ENCODE data around the gene SOX9.

SOX9 gene

GRCh38 chr17:72151565-72152386 is 31.0 kb downstream of the SOX9 start:
- Mint-ChIP-seq H3K4me1 (ENCODE audit: low read depth) (no peaks in the 10 kb centered on the region), H3K27ac (no peak overlapping the region), H3K9me3 (peaks cover 3% of the 10 kb centered on the region), H3K27me3 (no peaks in the 10 kb centered on the region), H3K4me3 (no peak overlapping the region), H3K36me3 (ENCODE audit: low read depth) (no peaks in the 10 kb centered on the region)

GRCh38 chr17:72152387-72152929 is 31.6 kb downstream of the SOX9 start:
- Mint-ChIP-seq H3K27ac (no peak overlapping the region), H3K9me3 (peaks cover 3% of the 10 kb centered on the region), H3K4me3 (no peak overlapping the region), H3K27me3 (no peaks in the 10 kb centered on the region), H3K36me3 (ENCODE audit: low read depth) (no peaks in the 10 kb centered on the region), H3K4me1 (ENCODE audit: low read depth) (no peaks in the 10 kb centered on the region)

- Mint-ChIP-seq H3K9me3 (peaks cover 16% of the 10 kb centered on the region), H3K4me3 (no peak overlapping the region), H3K4me1 (ENCODE audit: low read depth) (no peaks in the 10 kb centered on the region), H3K36me3 (ENCODE audit: low read depth) (no peaks in the 10 kb centered on the region), H3K27me3 (no peaks in the 10 kb centered on the region), H3K27ac (no peak overlapping the region)
These were observed 38.4 kb downstream of the SOX9 start for GRCh38 chr17:72158895-72159885.

GRCh38 chr17:72162569-72162968 is 41.7 kb downstream of the SOX9 start:
- no peaks in the 10 kb centered on the region for H3K36me3 Mint-ChIP-seq (ENCODE audit: low read depth)
- H3K9me3 Mint-ChIP-seq: peaks cover 16% of the 10 kb centered on the region

GRCh38 chr17:72163474-72163873 is 42.7 kb downstream of the SOX9 start:
- no peaks in the 10 kb centered on the region for H3K36me3 Mint-ChIP-seq (ENCODE audit: low read depth)
- no peaks in the 10 kb centered on the region for H3K27me3 Mint-ChIP-seq
- H3K4me1 Mint-ChIP-seq (ENCODE audit: low read depth): no peaks in the 10 kb centered on the region
- H3K9me3 Mint-ChIP-seq: peaks cover 19% of the 10 kb centered on the region
- H3K27ac Mint-ChIP-seq: no peak overlapping the region
- no peak overlapping the region for H3K4me3 Mint-ChIP-seq

More at GRCh38 chr17:72162569-72162968, 41.7 kb downstream of the SOX9 start:
- Mint-ChIP-seq H3K27me3 (no peaks in the 10 kb centered on the region), H3K4me3 (no peak overlapping the region), H3K27ac (no peak overlapping the region), H3K4me1 (ENCODE audit: low read depth) (no peaks in the 10 kb centered on the region)

GRCh38 chr17:72164158-72164739 is 43.4 kb downstream of the SOX9 start:
- H3K4me1 Mint-ChIP-seq (ENCODE audit: low read depth): no peaks in the 10 kb centered on the region
- H3K36me3 Mint-ChIP-seq (ENCODE audit: low read depth): no peaks in the 10 kb centered on the region

GRCh38 chr17:72165192-72165866 is 44.5 kb downstream of the SOX9 start:
- Mint-ChIP-seq H3K27ac (no peak overlapping the region), H3K4me3 (no peak overlapping the region), H3K27me3 (no peaks in the 10 kb centered on the region), H3K4me1 (ENCODE audit: low read depth) (no peaks in the 10 kb centered on the region), H3K36me3 (ENCODE audit: low read depth) (no peaks in the 10 kb centered on the region), H3K9me3 (peaks cover 10% of the 10 kb centered on the region)

More at GRCh38 chr17:72164158-72164739, 43.4 kb downstream of the SOX9 start:
- Mint-ChIP-seq H3K4me3 (no peak overlapping the region), H3K27ac (no peak overlapping the region), H3K9me3 (peaks cover 14% of the 10 kb centered on the region), H3K27me3 (no peaks in the 10 kb centered on the region)

GRCh38 chr17:72165867-72166439 is 45.1 kb downstream of the SOX9 start:
- Mint-ChIP-seq H3K27me3 (no peaks in the 10 kb centered on the region), H3K9me3 (peaks cover 5% of the 10 kb centered on the region)

GRCh38 chr17:72167593-72167992 is 46.8 kb downstream of the SOX9 start:
- Mint-ChIP-seq H3K4me3 (no peak overlapping the region), H3K27ac (no peak overlapping the region), H3K27me3 (no peaks in the 10 kb centered on the region), H3K4me1 (ENCODE audit: low read depth) (no peaks in the 10 kb centered on the region), H3K36me3 (ENCODE audit: low read depth) (no peaks in the 10 kb centered on the region), H3K9me3 (peaks cover 3% of the 10 kb centered on the region)

More at GRCh38 chr17:72165867-72166439, 45.1 kb downstream of the SOX9 start:
- no peak overlapping the region for H3K4me3 Mint-ChIP-seq
- H3K36me3 Mint-ChIP-seq (ENCODE audit: low read depth): no peaks in the 10 kb centered on the region
- no peak overlapping the region for H3K27ac Mint-ChIP-seq
- H3K4me1 Mint-ChIP-seq (ENCODE audit: low read depth): no peaks in the 10 kb centered on the region

- no peaks in the 10 kb centered on the region for H3K27me3 Mint-ChIP-seq
These were observed 49.0 kb downstream of the SOX9 start for GRCh38 chr17:72169823-72170222.

GRCh38 chr17:72171703-72172667 is 51.2 kb downstream of the SOX9 start:
- H3K36me3 Mint-ChIP-seq (ENCODE audit: low read depth): no peaks in the 10 kb centered on the region
- H3K27ac Mint-ChIP-seq: no peak overlapping the region
- no peaks in the 10 kb centered on the region for H3K4me1 Mint-ChIP-seq (ENCODE audit: low read depth)
- no peak overlapping the region for H3K4me3 Mint-ChIP-seq
- H3K27me3 Mint-ChIP-seq: no peaks in the 10 kb centered on the region
- peaks cover 3% of the 10 kb centered on the region for H3K9me3 Mint-ChIP-seq

More at GRCh38 chr17:72169823-72170222, 49.0 kb downstream of the SOX9 start:
- Mint-ChIP-seq H3K9me3 (peaks cover 3% of the 10 kb centered on the region), H3K27ac (no peak overlapping the region), H3K4me1 (ENCODE audit: low read depth) (no peaks in the 10 kb centered on the region), H3K4me3 (no peak overlapping the region), H3K36me3 (ENCODE audit: low read depth) (no peaks in the 10 kb centered on the region)

- H3K4me1 Mint-ChIP-seq (ENCODE audit: low read depth): no peaks in the 10 kb centered on the region
- H3K27me3 Mint-ChIP-seq: no peaks in the 10 kb centered on the region
- H3K27ac Mint-ChIP-seq: no peak overlapping the region
- H3K36me3 Mint-ChIP-seq (ENCODE audit: low read depth): no peaks in the 10 kb centered on the region
- H3K9me3 Mint-ChIP-seq: no peaks in the 10 kb centered on the region
- no peak overlapping the region for H3K4me3 Mint-ChIP-seq
These were observed 52.8 kb downstream of the SOX9 start for GRCh38 chr17:72173499-72174116.

- no peaks in the 10 kb centered on the region for H3K4me1 Mint-ChIP-seq (ENCODE audit: low read depth)
- no peaks in the 10 kb centered on the region for H3K36me3 Mint-ChIP-seq (ENCODE audit: low read depth)
- H3K27me3 Mint-ChIP-seq: no peaks in the 10 kb centered on the region
- H3K4me3 Mint-ChIP-seq: no peak overlapping the region
- no peak overlapping the region for H3K27ac Mint-ChIP-seq
- H3K9me3 Mint-ChIP-seq: no peaks in the 10 kb centered on the region
These were observed 54.4 kb downstream of the SOX9 start for GRCh38 chr17:72175263-72175662.
